Astrocyte of the cerebellum (primary cell): ENCODE results near the gene SIGLEC8.
A peak's percentile ranks its signal among the peaks of the same experiment; 100 is the strongest.

ENCODE experiments used
- DNase-seq: peaks from one replicate; pipeline ENCODE4 v3.0.0-alpha.2; 2011; ENCODE audit warnings: low read depth
- H3K4me3 ChIP-seq: 2 replicates; pipeline ENCODE4 v1.5.1; 2011; ENCODE audit warnings: mild to moderate bottlenecking, low read depth, low read length, moderate library complexity
- CTCF ChIP-seq: IDR thresholded peaks from 2 replicates; pipeline ENCODE4 v1.5.1; 2012; ENCODE audit warnings: low read length, low read depth, moderate library complexity, mild to moderate bottlenecking; ENCODE audit errors: missing control alignments
- in situ Hi-C: cut with HindIII; loops from 2 replicates; pipeline ENCODE4 v1.10.0; 2017; ENCODE audit warnings: low sequenced_read_pairs

SIGLEC8 gene

GRCh38 chr19:51439021-51439465 is 19.2 kb downstream of the SIGLEC8 start:
- in situ Hi-C loops: no loop called here
- H3K4me3 ChIP-seq: no peak overlapping the region
- DNase-seq: no peak
- no peak for TF ChIP-seq CTCF

DNA sequence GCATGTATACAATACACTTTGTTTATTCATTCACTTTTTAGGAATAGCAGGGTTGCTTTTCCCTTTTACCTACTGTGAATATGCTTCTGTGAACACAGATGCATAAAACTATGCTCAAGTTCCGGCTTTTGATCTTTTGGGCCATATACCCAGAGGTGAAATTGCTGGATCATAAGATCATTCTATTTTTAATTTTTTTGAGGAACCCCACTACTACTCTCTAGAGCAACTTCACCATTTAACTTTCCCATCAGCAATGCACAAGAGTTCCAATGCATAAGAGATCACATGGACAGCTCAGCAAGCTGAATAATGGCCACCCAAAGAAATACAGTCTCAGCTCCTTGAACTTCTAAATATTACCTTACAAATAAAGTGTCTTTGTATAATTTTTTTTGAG is 23.8 kb downstream of the SIGLEC8 start:
- TF ChIP-seq CTCF: no peak
- H3K4me3 ChIP-seq: no peak overlapping the region
- in situ Hi-C loops: no loop called here
- no peak for DNase-seq

GRCh38 chr19:51433043-51433442 is 25.2 kb downstream of the SIGLEC8 start:
- in situ Hi-C loops: no loop called here
- H3K4me3 ChIP-seq: no peak overlapping the region
- no peak for TF ChIP-seq CTCF
- no peak for DNase-seq

DNA sequence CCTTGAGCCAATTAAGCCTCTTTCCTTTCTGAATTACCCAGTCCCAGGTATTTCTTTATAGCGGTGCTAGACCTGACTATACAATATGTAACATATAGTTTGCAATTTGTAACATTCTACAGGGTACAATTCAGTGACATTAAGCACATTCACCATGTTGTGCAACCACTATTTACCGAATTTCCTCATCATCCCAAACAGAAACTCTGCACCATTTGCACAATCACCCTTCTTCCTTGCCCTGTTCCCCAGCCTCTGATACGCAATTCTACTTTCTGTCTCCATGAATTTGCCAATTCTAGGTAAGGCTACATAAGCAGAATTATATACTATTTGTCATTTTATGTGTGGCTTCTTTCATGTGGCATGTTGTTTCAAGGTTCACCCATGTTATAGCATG is 27.1 kb downstream of the SIGLEC8 start:
- in situ Hi-C loops: no loop called here
- DNase-seq: no peak
- no peak overlapping the region for H3K4me3 ChIP-seq
- no peak for TF ChIP-seq CTCF

GRCh38 chr19:51430221-51430620 is 28.0 kb downstream of the SIGLEC8 start:
- no peak for TF ChIP-seq CTCF
- in situ Hi-C loops: no loop called here
- DNase-seq: no peak
- no peak overlapping the region for H3K4me3 ChIP-seq

GRCh38 chr19:51427201-51427600 is 31.1 kb downstream of the SIGLEC8 start:
- in situ Hi-C loops: no loop called here
- no peak for TF ChIP-seq CTCF
- no peak for DNase-seq
- H3K4me3 ChIP-seq: no peak overlapping the region

DNA sequence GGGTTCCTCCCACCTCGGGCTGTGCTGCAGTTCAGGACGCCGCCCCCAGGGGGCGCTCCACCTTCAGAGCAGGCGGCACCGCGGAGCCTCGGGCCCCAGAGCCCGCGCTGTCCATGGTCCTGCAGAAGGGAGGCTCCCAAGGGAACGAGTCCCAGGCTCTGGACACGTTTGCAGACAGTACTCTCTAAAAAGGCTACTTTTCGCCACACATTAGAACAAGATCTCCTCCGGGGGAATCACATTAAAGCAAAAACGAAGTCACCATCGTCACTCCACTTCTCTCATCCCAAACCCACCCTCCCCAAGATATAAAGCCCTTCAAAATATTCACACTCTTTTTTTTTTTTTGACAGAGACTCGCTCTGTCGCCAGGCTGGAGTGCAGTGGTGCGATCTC is 36.2 kb downstream of the SIGLEC8 start:
- TF ChIP-seq CTCF: peak; percentile 90
- H3K4me3 ChIP-seq: no peak overlapping the region
- peak; percentile 6 for DNase-seq
- in situ Hi-C loops: no loop called here
